ENCODE data around the gene N4BP3. TPM values are rescaled to one million over a fixed set of nuclear protein-coding genes. Genes with fewer than 3 reads are reported as not detected.
A peak's percentile ranks its signal among the peaks of the same experiment; 100 is the strongest.

The N4BP3 gene
- total RNA-seq, 1 donor from 2014 or later: 0.21 TPM

GRCh38 chr5:178149199-178149932 lies 36.0 kb downstream of the N4BP3 start:
- no peak for DNase-seq (ENCODE audit: low spot score in 2 of 2)
- H3K4me3 ChIP-seq: no peak overlapping the region
- TF ChIP-seq CTCF (IDR thresholded peaks at IDR 0.05): no peak
- peaks cover 7 to 13% of the 10 kb centered on the region in 2 donors for H3K4me1 ChIP-seq
- peaks cover 40 to 72% of the 10 kb centered on the region in 2 donors for H3K36me3 ChIP-seq
- H3K9me3 ChIP-seq: no peaks in the 10 kb centered on the region
- intact Hi-C loops (cut with DNase I): no loop called here
- H3K27ac ChIP-seq: no peak overlapping the region
- no peaks in the 10 kb centered on the region for H3K27me3 ChIP-seq

- H3K27me3 ChIP-seq: no peaks in the 10 kb centered on the region
- no peaks in the 10 kb centered on the region for H3K9me3 ChIP-seq
- peaks cover 7 to 14% of the 10 kb centered on the region in 2 donors for H3K4me1 ChIP-seq
- DNase-seq (ENCODE audit: low spot score in 2 of 2): no peak
- H3K27ac ChIP-seq: no peak overlapping the region
- peaks cover 37 to 55% of the 10 kb centered on the region in 2 donors for H3K36me3 ChIP-seq
- no peak overlapping the region for H3K4me3 ChIP-seq
- TF ChIP-seq CTCF (IDR thresholded peaks at IDR 0.05): no peak
- intact Hi-C loops (cut with DNase I): loop anchor here (5.0 to 10.0 kb wide), 4 partner anchors 474 to 1406 kb away; partner anchors contain the start of genes CLK4, PRELID1, RAB24 and TMED9
Observed at GRCh38 chr5:178150977-178151734, 37.8 kb downstream of the N4BP3 start.

GRCh38 chr5:178152491-178153444 lies 39.4 kb downstream of the N4BP3 start:
- TF ChIP-seq CTCF (IDR thresholded peaks at IDR 0.05): no peak
- H3K27me3 ChIP-seq: no peaks in the 10 kb centered on the region
- peak overlapping the region; percentile 63 to 77 for H3K4me3 ChIP-seq
- no peak for DNase-seq (ENCODE audit: low spot score in 2 of 2)
- H3K27ac ChIP-seq: peak overlapping the region; percentile 72 to 74
- intact Hi-C loops (cut with DNase I): loop anchor here (5.0 to 10.0 kb wide), 4 partner anchors 472 to 1405 kb away; partner anchors contain the start of genes CLK4, PRELID1, RAB24 and TMED9
- H3K9me3 ChIP-seq: no peaks in the 10 kb centered on the region
- peaks cover 22 to 39% of the 10 kb centered on the region in 2 donors for H3K36me3 ChIP-seq
- peaks cover 7 to 14% of the 10 kb centered on the region in 2 donors for H3K4me1 ChIP-seq

- peak within 1 kb of the TSS; percentile 72 to 74 for H3K27ac ChIP-seq
Observed at GRCh38 chr5:178153530-178154340, 40.4 kb downstream of the N4BP3 start, which contains the start of gene NHP2. Gene NHP2 (minus strand): TSS chr5:178153885. CDS start chr5:178153817, 68 bp downstream.

More at GRCh38 chr5:178153530-178154340, 40.4 kb downstream of the N4BP3 start, which contains the start of gene NHP2:
- no peak for TF ChIP-seq CTCF (IDR thresholded peaks at IDR 0.05)
- DNase-seq (ENCODE audit: low spot score in 2 of 2): peak; percentile 92 to 99
- H3K4me3 ChIP-seq: peak within 1 kb of the TSS; percentile 63 to 77
- H3K36me3 ChIP-seq: peaks cover 12 to 29% of the 10 kb centered on the region in 2 donors
- H3K4me1 ChIP-seq: peaks cover 7 to 14% of the 10 kb centered on the region in 2 donors
- intact Hi-C loops (cut with DNase I): loop anchor here (1.0 to 10.0 kb wide), 7 partner anchors 22 to 1404 kb away; partner anchors contain the start of genes CLK4, HNRNPAB, PHYKPL and PRELID1
- no peaks in the 10 kb centered on the region for H3K9me3 ChIP-seq
- no peaks in the 10 kb centered on the region for H3K27me3 ChIP-seq
